ENCODE data around the gene ART1. TPM values are rescaled to one million over a fixed set of nuclear protein-coding genes. Genes with fewer than 3 reads are reported as not detected.

Gene ART1
- total and polyA plus RNA-seq, 2 of the 8 experiments (the other 6 are each of a cell fraction or from before 2014, with no cell fraction given), result not detected

DNA sequence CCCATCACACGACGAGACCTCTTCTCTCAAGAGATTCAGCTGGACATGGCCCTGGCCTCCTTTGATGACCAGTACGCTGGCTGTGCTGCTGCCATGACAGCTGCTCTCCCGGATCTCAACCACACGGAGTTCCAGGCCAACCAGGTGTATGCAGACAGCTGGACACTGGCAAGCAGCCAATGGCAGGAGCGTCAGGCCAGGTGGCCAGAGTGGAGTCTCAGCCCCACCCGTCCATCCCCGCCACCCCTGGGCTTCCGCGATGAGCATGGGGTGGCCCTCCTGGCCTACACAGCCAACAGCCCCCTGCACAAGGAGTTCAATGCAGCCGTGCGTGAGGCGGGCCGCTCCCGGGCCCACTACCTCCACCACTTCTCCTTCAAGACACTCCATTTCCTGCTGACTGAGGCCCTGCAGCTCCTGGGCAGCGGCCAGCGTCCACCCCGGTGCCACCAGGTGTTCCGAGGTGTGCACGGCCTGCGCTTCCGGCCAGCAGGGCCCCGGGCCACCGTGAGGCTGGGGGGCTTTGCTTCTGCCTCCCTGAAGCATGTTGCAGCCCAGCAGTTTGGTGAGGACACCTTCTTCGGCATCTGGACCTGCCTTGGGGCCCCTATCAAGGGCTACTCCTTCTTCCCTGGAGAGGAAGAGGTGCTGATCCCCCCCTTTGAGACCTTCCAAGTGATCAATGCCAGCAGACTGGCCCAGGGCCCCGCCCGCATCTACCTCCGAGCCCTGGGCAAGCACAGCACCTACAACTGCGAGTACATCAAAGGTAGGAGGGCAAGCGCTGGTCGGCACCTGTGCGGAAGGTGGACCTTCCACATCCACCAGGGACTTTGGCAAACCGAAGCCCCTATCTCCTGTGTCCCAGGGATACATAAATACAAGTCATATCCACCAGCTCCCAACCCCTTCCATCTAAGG lies 14.9 kb downstream of the ART1 start (continued):
- TF ChIP-seq KDM1A (IDR thresholded peaks at IDR 0.05; ENCODE audit: borderline replicate concordance, low read length), result no peak
- TF ChIP-seq SIX5 (IDR thresholded peaks at IDR 0.05; ENCODE audit: low read depth, low read length), result no peak
- TF ChIP-seq KDM5A (IDR thresholded peaks at IDR 0.05; ENCODE audit: low read length), result no peak
- TF ChIP-seq EGR1 (IDR thresholded peaks at IDR 0.05; ENCODE audit: borderline replicate concordance, low read depth, low read length), result no peak
- no peak for TF ChIP-seq KDM4A (IDR thresholded peaks at IDR 0.05; ENCODE audit: low read depth, low read length, severe bottlenecking)
- no peak for TF ChIP-seq ASH2L (IDR thresholded peaks at IDR 0.05; ENCODE audit: low read length)
- no peak for TF ChIP-seq POLR2AphosphoS5 (IDR thresholded peaks at IDR 0.05; ENCODE audit: low read depth, low read length)

Data from H1 (cell line).